HG03442 (cell line): ENCODE measurements around the gene CHST8.
"Not testable (repeated sequence)": the region's sequence is repeated elsewhere in the genome, so short reads cannot be mapped to it uniquely, and the experiment has no call there.

Experiments used
- ATAC-seq: cut with Tn5 transposase; IDR thresholded peaks from one replicate; pipeline ENCODE4 v1.9.1; 2021; ENCODE audit warnings: mild to moderate bottlenecking, moderate library complexity; ENCODE audit not compliant: unreplicated experiment

Gene CHST8

DNA sequence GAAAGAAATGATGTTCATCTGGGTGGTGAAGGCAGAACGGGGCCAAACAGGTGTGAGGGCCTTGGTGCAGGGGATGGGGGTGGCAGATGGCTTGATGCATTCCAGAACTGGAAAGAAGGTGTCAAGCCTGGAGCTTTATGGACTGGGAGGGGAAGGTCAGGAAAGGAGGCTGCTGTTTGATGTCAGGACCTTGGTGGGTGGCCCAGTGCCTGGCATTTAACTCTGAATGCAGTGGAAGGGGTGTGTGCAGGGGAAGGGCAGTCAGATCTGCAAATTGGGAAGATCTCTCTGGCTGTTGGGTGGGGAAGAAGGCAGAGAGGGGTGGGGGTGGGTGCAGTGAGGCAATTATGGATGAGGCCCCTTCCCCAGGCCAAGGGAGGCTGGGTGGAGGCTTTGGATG, 186.6 kb downstream of the CHST8 start:
- ATAC-seq = no peak

- ATAC-seq = no peak
Measured at GRCh38 chr19:33809960-33810359, 188.2 kb downstream of the CHST8 start.

- no peak for ATAC-seq
Measured at GRCh38 chr19:33810821-33811220, 189.1 kb downstream of the CHST8 start.

DNA sequence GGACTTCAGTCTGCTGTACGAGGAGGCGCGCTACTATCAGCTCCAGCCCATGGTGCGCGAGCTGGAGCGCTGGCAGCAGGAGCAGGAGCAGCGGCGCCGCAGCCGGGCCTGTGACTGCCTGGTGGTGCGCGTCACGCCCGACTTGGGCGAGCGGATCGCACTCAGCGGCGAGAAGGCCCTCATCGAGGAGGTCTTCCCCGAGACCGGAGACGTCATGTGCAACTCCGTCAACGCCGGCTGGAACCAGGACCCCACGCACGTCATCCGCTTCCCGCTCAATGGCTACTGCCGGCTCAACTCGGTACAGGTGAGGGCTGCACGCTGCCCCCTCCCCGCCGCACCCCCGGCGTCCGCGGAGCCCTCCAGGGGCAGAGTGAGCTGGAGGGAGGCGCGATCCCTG, 189.5 kb downstream of the CHST8 start:
- no peak for ATAC-seq

DNA sequence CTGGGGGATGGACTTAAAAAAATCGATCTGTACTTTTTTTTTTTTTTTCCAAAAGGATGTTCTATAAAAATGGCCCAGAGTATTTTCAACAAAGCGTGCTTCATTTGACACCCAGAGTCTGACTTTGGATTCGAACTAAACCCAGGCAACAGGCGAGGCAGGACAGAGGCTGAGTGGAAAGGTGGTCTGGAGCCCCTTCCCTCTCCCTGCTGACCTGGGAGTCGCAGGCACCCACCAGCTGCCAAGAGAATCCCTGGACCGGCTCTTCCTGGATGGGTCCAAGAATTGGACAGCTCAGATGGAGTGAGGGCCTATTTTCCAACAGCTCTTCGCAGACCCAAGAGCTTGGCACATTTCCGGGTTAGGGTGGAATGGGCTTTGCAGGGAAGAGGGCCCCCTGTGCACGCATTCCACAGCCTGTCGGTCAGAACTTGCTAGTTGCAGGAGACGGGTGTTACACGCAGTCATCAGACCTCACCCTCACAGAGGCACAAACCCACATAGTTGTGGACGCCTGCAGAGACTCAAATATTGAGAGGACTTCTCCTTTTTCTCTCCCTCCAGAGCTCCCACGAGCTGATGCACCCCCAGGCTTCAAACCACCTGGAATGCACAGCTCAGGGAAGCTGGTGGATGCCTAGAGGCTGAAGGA, 190.1 kb downstream of the CHST8 start:
- no peak for ATAC-seq

DNA sequence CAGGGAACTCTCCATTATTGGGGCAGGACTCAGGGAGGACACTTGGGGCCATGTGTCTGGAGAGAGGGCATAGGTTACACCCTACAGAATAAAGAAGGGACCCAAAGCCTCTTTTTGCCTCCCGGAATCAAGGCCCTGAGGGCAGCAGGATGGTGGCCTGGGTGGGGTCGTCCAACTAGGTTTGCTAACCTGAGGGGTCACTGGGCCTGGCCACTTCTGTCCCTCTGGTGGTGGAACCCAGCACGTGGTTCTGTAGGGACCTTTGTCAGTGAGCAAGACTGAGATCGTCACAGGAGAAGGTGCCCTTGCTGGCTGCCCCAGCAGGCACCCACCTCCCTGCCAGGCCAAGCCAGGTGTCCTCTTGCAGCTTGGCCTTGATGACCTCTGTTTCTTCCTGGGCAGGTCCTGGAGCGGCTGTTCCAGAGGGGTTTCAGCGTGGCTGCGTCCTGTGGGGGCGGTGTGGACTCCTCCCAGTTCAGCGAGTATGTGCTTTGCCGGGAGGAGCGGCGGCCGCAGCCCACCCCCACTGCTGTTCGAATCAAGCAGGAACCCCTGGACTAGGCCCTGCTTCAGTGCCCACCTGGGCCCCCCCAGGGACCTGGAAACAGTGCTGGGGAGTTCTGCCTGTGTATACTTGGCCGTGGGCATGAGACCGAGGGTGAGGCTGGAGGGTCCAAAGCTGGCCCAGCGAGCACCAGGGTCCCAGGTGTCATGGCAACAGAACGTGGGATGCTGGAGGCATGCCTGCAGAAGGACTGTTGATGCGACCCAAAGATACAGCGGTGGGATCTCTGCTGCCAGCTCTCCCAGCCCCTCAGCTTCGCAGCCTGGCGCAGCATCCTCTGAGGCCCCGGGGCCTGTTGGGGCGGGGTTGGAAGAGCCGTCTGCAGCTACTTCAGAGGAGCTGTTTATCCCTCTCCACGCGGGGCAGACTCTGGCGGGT, 190.9 kb downstream of the CHST8 start:
- no peak for ATAC-seq

DNA sequence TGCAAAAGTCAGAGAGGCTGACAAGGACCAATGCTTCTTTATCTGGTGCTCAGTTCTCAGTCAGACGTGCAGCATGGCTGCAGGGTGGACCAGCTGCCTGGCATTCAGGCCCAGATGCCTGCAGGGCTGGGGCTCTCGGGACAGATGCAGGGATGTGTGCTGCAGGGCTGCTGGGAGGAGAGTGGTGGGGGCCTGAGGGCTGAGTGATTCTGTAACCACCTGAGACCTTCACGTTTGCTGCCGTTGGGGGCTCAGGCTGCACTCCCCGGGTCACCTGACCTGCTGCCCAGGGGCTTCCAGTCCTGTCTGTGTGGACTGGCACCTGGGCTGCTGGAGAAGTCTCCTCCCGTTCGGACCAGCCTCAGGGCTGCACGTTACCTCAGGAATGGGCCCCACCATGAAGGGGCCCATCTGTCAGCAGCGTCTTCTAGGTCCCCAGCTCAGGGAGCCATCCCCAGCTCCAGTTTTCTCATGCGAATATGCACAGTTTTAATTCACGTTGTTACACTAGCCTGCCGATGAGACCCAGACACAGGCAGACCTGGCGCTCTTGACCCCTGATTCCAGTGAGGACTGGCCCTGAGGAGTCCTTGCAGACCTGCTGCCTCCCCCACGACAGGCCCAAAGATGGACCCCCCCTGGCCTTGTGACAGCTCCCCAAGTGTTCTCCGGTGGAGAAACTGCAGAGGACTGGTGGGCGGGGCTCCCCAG, 191.8 kb downstream of the CHST8 start:
- no peak for ATAC-seq

GRCh38 chr19:33814181-33815165, 192.7 kb downstream of the CHST8 start:
- ATAC-seq = no peak

- no peak for ATAC-seq
Measured at GRCh38 chr19:33815380-33816340, 193.9 kb downstream of the CHST8 start.

DNA sequence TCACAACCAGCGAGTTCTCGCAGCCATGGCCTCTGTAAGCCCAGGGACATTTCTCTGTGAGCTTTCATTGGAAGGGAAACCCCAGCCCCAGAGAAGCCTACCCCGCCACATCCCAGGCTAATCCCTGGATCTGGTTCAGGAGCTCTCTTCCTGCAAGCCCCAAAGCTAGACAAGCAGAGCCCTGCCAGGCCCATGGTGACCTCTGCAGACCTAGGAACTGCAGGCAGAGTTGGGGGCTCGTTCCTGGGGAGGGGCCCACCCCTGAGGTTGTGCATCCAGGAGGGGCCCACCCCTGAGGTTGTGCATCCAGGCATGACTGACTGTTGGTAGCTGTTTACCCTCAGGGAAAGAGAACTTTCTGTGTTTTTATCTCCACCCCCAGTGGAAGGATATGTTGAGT, 196.7 kb downstream of the CHST8 start:
- no peak for ATAC-seq

GRCh38 chr19:33819078-33819477, 197.3 kb downstream of the CHST8 start:
- not testable (repeated sequence) for ATAC-seq

- no peak for ATAC-seq
Measured at GRCh38 chr19:33819506-33819879, 197.7 kb downstream of the CHST8 start.

DNA sequence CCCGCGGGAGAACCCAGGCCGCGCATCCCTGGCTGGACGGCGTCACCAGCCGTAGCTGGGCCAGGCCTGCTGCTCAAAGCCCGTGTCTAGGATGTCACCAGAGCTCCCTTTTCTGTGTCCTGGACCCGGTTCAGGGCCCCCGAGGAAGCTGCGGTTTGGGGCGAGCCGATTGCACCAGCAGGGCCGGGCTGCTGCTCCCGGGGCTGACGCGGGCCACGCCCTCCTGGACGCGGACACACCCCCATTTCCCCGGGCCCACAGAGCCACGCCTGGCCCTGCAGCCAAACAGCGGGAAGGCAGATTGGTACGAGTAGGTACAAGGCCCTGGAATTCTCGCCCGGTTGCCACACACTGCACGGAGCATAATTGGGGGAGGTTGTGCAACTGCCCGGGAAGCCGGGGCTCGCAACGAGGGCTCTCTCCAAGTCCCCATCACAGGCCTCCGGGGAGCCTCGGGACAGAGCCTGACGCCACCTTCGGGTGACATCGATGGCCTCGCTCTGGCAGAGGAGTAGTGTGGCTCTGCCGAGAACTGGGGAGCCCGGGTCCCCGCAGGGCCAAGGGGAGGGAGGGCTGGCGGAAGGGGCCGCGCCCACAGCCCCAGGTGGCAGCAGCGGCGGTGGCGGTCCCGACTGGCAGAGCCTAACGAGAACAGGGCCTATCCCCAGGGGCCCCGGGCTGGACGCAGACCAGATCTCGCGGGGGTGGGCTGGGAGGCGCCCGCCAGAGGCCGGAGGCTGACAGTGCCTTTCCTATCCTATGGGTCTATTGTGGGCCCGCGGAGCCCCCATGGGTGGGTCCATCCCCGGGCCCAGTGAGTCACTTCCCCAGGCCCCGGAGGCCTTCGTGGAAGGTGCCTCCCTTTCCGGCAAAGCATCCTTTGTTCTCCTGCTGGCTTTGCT, 198.4 kb downstream of the CHST8 start:
- ATAC-seq = no peak

- no peak for ATAC-seq
Measured at GRCh38 chr19:33821871-33822270, 200.1 kb downstream of the CHST8 start.
